Uterus (tissue), 2 donors: ENCODE data around the gene MPO.

Experiments
- POLR2A ChIP-seq, 2 donors: fragments of 450-650 bp; IDR thresholded peaks; one replicate each; pipeline ENCODE4 v1.6.1; 2016; ENCODE audit warnings: antibody characterized with exemption in 2 of 2, mild to moderate bottlenecking in 1 of 2, moderate library complexity in 1 of 2
- TF ChIP-seq, protein P1 (sequence below), 4 experiments: fragments of 200-600 bp in 2 of 4; fragments of 450-650 bp in 2 of 4; sonication (generic) in 2 of 4; IDR thresholded peaks; one replicate each; pipeline ENCODE4 v1.5.1; 2016 to 2019; ENCODE audit warnings: antibody characterized with exemption in 4 of 4, mild to moderate bottlenecking in 2 of 4, moderate library complexity in 1 of 4

DNA sequence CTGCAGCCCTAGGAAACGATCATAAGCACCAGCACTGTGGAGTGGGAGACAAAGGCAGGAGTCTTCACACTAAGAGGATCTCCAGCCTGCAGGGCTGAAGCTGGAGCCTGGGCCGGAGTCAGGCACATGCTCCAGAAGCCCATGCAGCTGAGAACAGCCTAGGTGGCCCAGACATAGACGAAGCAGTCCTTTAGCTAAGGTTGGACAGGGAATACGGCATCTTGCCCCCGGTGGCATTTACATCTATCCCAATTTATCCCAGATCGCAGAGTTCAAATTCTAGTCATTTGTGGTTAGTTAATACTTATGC is 33.9 kb upstream of the MPO start:
- TF ChIP-seq POLR2A (IDR thresholded peaks at IDR 0.05), result no peak
- TF ChIP-seq, protein P1, sequence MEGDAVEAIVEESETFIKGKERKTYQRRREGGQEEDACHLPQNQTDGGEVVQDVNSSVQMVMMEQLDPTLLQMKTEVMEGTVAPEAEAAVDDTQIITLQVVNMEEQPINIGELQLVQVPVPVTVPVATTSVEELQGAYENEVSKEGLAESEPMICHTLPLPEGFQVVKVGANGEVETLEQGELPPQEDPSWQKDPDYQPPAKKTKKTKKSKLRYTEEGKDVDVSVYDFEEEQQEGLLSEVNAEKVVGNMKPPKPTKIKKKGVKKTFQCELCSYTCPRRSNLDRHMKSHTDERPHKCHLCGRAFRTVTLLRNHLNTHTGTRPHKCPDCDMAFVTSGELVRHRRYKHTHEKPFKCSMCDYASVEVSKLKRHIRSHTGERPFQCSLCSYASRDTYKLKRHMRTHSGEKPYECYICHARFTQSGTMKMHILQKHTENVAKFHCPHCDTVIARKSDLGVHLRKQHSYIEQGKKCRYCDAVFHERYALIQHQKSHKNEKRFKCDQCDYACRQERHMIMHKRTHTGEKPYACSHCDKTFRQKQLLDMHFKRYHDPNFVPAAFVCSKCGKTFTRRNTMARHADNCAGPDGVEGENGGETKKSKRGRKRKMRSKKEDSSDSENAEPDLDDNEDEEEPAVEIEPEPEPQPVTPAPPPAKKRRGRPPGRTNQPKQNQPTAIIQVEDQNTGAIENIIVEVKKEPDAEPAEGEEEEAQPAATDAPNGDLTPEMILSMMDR (IDR thresholded peaks at IDR 0.05), result no peak
